HepG2 (cell line): Measurements from ENCODE around the gene RGS6. TPM values are rescaled to one million over a fixed set of nuclear protein-coding genes. Genes with fewer than 3 reads are reported as not detected.

Source experiments
- ATAC-seq: fragments of 200-7000 bp; cut with Tn5 transposase; 3 replicates; pipeline ENCODE4 v1.9.1; 2020; ENCODE audit warnings: mild to moderate bottlenecking, moderate library complexity
- BruUV-seq: library from RNA; stranded (reverse); fragments of 400-500 nt; replicated peaks from 2 replicates; lab custom pipeline; 2021; lab: Mats Ljungman, UMichigan
- CTCF ChIA-PET: fragments of 300-600 bp; formaldehyde crosslinking; extraction: SDS; loops from one replicate; lab custom pipeline; 2021; ENCODE audit warnings: low total read pairs, inconsistent platforms, low intra/inter-chr PET ratio; lab: Yijun Ruan, JAX
- POLR2A ChIA-PET: fragments of 350-600 bp; sonication (Branson Sonifier 250); formaldehyde crosslinking; loops from one replicate; lab custom pipeline; 2020; ENCODE audit warnings: antibody characterized with exemption, inconsistent platforms; lab: Yijun Ruan, JAX
- DNase-seq: peaks from one replicate; pipeline ENCODE4 v3.0.0-alpha.2; 2015; ENCODE audit warnings: low spot score
- FAIRE-seq: peaks from 3 replicates; lab custom pipeline; 2011; peaks lifted over from hg19 to GRCh38; lab: Jason Lieb, UNC
- H2AFZ ChIP-seq: one replicate; pipeline ENCODE4 v1.6.1; 2011; ENCODE audit warnings: low read length, inconsistent platforms
- H3K27ac ChIP-seq: fragments of 300-600 bp; 3 replicates; pipeline ENCODE4 v1.8.0; 2011; ENCODE audit warnings: mixed run types, mild to moderate bottlenecking, mixed read lengths, low read length, inconsistent platforms; ENCODE audit not compliant: insufficient read depth; ENCODE audit errors: extremely low read length
- H3K27me3 ChIP-seq, 2 experiments: fragments of 200-600 bp in 1 of 2; 2 replicates in 1 of 2; 3 replicates in 1 of 2; pipeline versions ENCODE4 v1.6.0 to v1.8.0; 2011; ENCODE audit warnings: low read length in 2 of 2, mild to moderate bottlenecking in 2 of 2, moderate library complexity in 2 of 2, inconsistent platforms in 1 of 2; ENCODE audit not compliant: insufficient read depth in 2 of 2, control insufficient read depth in 1 of 2
- H3K36me3 ChIP-seq, 2 experiments: fragments of 200-600 bp in 1 of 2; replicated peaks in 1 of 2; 2 replicates in 1 of 2; 3 replicates in 1 of 2; pipeline versions ENCODE4 v1.5.1 to v1.8.0; 2011; ENCODE audit warnings: low read length in 2 of 2, inconsistent platforms in 1 of 2; ENCODE audit not compliant: insufficient read depth in 2 of 2, control insufficient read depth in 1 of 2
- H3K4me1 ChIP-seq: 2 replicates; pipeline ENCODE4 v1.5.1; 2012; ENCODE audit warnings: low read length, inconsistent platforms; ENCODE audit not compliant: insufficient read depth
- H3K4me2 ChIP-seq: 2 replicates; pipeline ENCODE4 v1.6.0; 2011; ENCODE audit warnings: low read depth, low read length, inconsistent platforms
- H3K4me3 ChIP-seq, 3 experiments: fragments of 200-600 bp in 1 of 3; sonication (generic), shearing (Covaris generic) in 1 of 3; replicated peaks in 1 of 3; 2 replicates each; pipeline ENCODE4 v1.5.1; 2011 to 2016; ENCODE audit warnings: low read length in 3 of 3, inconsistent platforms in 2 of 3, low read depth in 2 of 3, mild to moderate bottlenecking in 2 of 3, control low read depth in 1 of 3, mixed read lengths in 1 of 3; ENCODE audit not compliant: insufficient read depth in 1 of 3
- H3K79me2 ChIP-seq: one replicate; pipeline ENCODE4 v1.6.1; 2011; ENCODE audit warnings: low read length, inconsistent platforms; ENCODE audit not compliant: insufficient read depth
- H3K9ac ChIP-seq: 2 replicates; pipeline ENCODE4 v1.6.0; 2011; ENCODE audit warnings: mild to moderate bottlenecking, low read depth, low read length, inconsistent platforms; ENCODE audit not compliant: insufficient read depth
- H3K9me3 ChIP-seq: 2 replicates; pipeline ENCODE4 v1.5.1; 2012; ENCODE audit warnings: mild to moderate bottlenecking, low read length
- H4K20me1 ChIP-seq: 2 replicates; pipeline ENCODE4 v1.6.0; 2011; ENCODE audit warnings: inconsistent platforms, mild to moderate bottlenecking, low read length, moderate library complexity; ENCODE audit not compliant: insufficient read depth
- HNRNPLL ChIP-seq: fragments of 200-400 bp; formaldehyde crosslinking; IDR thresholded peaks from 2 replicates; pipeline ENCODE4 v1.6.1; 2017; ENCODE audit warnings: mild to moderate bottlenecking, low read depth, low read length; ENCODE audit not compliant: poor library complexity, severe bottlenecking
- KLF6 ChIP-seq: IDR thresholded peaks from 2 replicates; pipeline ENCODE4 v1.8.0; 2016; ENCODE audit warnings: missing biosample characterization, missing genetic modification reagents
- NBN ChIP-seq: fragments of 450-650 bp; conservative IDR thresholded peaks from 2 replicates; pipeline ENCODE4 v1.6.1; 2017
- SATB2 ChIP-seq: sonication (generic); formaldehyde crosslinking; IDR thresholded peaks from 2 replicates; pipeline ENCODE4 v1.5.0; 2020; ENCODE audit warnings: missing genetic modification reagents
- ZNF746 ChIP-seq: sonication (generic); formaldehyde crosslinking; IDR thresholded peaks from 2 replicates; pipeline ENCODE4 v1.8.0; 2022; ENCODE audit warnings: mild to moderate bottlenecking, missing genetic modification reagents
- ZNF891 ChIP-seq: sonication (generic); formaldehyde crosslinking; IDR thresholded peaks from 2 replicates; pipeline ENCODE4 v1.5.0; 2020; ENCODE audit warnings: mild to moderate bottlenecking, missing genetic modification reagents
- WGBS: methylation state at CpG from one replicate; pipeline ENCODE4 v1.1.6; 2017; ENCODE audit warnings: low lambda C conversion rate; 5-methylcytosine and 5-hydroxymethylcytosine counted together
- in situ Hi-C: cut with HindIII; loops from 2 replicates; pipeline ENCODE4 v1.10.0; 2017; ENCODE audit warnings: low pct_unique_long_range_greater_than_20kb; ENCODE audit not compliant: extremely low pct_ligation_motif_present
- intact Hi-C: fragments of 100-400 bp; cut with micrococcal nuclease; formaldehyde crosslinking; loops from one replicate; pipeline ENCODE4 v1.10.0; 2022; ENCODE audit not compliant: unreplicated experiment
- polyA plus RNA-seq, 8 experiments: library from polyadenylated mRNA; depleted of rRNA in 3 of 8; stranded (reverse) in 7 of 8; unstranded in 1 of 8; fragments of >200 nt; fragmentation: Illumina TruSeq in 4 of 8; extraction: Trizol in 4 of 8; gene quantifications; 2 replicates each; pipeline versions ENCODE4 v1.2.1 to v1.2.3, GENCODE V29; 2011 to 2016; ENCODE audit warnings: low read depth in 4 of 8, missing spikeins in 1 of 8, mixed read lengths in 1 of 8; ENCODE audit not compliant: insufficient read depth in 1 of 8
- total RNA-seq, 5 experiments: library from RNA; depleted of rRNA; stranded (reverse); fragments of >200 nt; fragmentation: Illumina TruSeq; extraction: Trizol; gene quantifications; 2 replicates each; pipeline ENCODE4 v1.2.3, GENCODE V29; 2016; ENCODE audit warnings: low read depth in 1 of 5
- TF ChIP-seq, protein P1 (sequence below): sonication (generic); formaldehyde crosslinking; IDR thresholded peaks from 2 replicates; pipeline ENCODE4 v1.5.0; 2020; ENCODE audit warnings: missing genetic modification reagents, mild to moderate bottlenecking, borderline replicate concordance
- TF ChIP-seq, protein P2 (sequence below): IDR thresholded peaks from 2 replicates; pipeline ENCODE4 v1.6.1; 2016; ENCODE audit warnings: low read depth, borderline replicate concordance
- TF ChIP-seq, protein P3 (sequence below): sonication (generic); formaldehyde crosslinking; IDR thresholded peaks from 2 replicates; pipeline ENCODE4 v1.4.0; 2020; ENCODE audit warnings: missing genetic modification reagents
- TF ChIP-seq, protein P4 (sequence below): sonication (generic); formaldehyde crosslinking; IDR thresholded peaks from 2 replicates; pipeline ENCODE4 v1.5.1; 2020; ENCODE audit warnings: mild to moderate bottlenecking, missing genetic modification reagents, moderate library complexity

RGS6 gene
- total and polyA plus RNA-seq, 2 of the 13 experiments (the other 11 are each of a cell fraction or from before 2014, with no cell fraction given), result not detected

DNA sequence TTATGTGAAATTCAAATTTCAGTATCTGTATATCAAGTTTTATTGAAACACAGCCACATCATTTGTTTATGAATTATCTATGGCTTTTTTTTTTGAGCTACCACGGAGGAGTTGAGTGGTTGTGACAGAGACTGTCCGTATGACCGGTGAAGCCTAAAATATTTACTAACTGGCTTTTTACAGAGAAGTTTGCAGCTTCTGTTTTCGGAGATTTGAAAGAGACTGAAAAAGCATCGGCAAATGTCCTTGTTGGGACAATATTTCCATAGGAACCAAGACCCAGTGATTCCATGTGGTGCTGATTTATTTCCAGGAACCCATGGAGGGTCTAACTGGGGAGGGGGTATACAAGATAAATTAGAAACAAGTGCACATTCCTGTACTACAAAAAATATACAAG lies 56.2 kb downstream of the RGS6 start:
- H3K79me2 ChIP-seq, result no peaks in the 10 kb centered on the region
- TF ChIP-seq KLF6, result no peak
- TF ChIP-seq NBN, result no peak
- TF ChIP-seq HNRNPLL, result no peak
- TF ChIP-seq, protein P1, sequence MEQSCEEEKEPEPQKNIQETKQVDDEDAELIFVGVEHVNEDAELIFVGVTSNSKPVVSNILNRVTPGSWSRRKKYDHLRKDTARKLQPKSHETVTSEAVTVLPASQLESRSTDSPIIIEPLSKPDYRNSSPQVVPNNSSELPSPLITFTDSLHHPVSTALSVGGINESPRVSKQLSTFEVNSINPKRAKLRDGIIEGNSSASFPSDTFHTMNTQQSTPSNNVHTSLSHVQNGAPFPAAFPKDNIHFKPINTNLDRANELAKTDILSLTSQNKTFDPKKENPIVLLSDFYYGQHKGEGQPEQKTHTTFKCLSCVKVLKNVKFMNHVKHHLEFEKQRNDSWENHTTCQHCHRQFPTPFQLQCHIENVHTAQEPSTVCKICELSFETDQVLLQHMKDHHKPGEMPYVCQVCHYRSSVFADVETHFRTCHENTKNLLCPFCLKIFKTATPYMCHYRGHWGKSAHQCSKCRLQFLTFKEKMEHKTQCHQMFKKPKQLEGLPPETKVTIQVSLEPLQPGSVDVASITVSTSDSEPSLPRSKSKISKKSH (CRISPR knock-in tag), result no peak
- TF ChIP-seq ZNF746 (CRISPR knock-in tag), result no peak
- TF ChIP-seq, protein P2, sequence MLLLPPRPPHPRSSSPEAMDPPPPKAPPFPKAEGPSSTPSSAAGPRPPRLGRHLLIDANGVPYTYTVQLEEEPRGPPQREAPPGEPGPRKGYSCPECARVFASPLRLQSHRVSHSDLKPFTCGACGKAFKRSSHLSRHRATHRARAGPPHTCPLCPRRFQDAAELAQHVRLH (CRISPR knock-in tag), result no peak
- TF ChIP-seq, protein P3, sequence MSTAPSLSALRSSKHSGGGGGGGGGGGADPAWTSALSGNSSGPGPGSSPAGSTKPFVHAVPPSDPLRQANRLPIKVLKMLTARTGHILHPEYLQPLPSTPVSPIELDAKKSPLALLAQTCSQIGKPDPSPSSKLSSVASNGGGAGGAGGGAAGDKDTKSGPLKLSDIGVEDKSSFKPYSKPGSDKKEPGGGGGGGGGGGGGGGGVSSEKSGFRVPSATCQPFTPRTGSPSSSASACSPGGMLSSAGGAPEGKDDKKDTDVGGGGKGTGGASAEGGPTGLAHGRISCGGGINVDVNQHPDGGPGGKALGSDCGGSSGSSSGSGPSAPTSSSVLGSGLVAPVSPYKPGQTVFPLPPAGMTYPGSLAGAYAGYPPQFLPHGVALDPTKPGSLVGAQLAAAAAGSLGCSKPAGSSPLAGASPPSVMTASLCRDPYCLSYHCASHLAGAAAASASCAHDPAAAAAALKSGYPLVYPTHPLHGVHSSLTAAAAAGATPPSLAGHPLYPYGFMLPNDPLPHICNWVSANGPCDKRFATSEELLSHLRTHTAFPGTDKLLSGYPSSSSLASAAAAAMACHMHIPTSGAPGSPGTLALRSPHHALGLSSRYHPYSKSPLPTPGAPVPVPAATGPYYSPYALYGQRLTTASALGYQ (CRISPR knock-in tag), result no peak
- TF ChIP-seq SATB2, result no peak
- TF ChIP-seq, protein P4, sequence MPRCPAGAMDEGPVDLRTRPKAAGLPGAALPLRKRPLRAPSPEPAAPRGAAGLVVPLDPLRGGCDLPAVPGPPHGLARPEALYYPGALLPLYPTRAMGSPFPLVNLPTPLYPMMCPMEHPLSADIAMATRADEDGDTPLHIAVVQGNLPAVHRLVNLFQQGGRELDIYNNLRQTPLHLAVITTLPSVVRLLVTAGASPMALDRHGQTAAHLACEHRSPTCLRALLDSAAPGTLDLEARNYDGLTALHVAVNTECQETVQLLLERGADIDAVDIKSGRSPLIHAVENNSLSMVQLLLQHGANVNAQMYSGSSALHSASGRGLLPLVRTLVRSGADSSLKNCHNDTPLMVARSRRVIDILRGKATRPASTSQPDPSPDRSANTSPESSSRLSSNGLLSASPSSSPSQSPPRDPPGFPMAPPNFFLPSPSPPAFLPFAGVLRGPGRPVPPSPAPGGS (CRISPR knock-in tag), result no peak
- no peak for TF ChIP-seq ZNF891 (CRISPR knock-in tag)
- ATAC-seq (no peak), FAIRE-seq (no peak), DNase-seq (no peak)
- WGBS, result 39% methylated on average over 5 of the region's 5 CpGs
- in situ Hi-C loops, result no loop called here
- H4K20me1 ChIP-seq, result no peaks in the 10 kb centered on the region
- no peak overlapping the region for H3K9ac ChIP-seq
- ChIA-PET CTCF (no interaction called here), POLR2A (no interaction called here)
- H3K4me1 ChIP-seq, result no peaks in the 10 kb centered on the region
- H3K27me3 ChIP-seq, result peaks cover 0 to 3% of the 10 kb centered on the region in 2 experiments; a peak in 1 of 5 replicates
- no peak overlapping the region for H3K27ac ChIP-seq
- H3K9me3 ChIP-seq, result no peaks in the 10 kb centered on the region
- H3K36me3 ChIP-seq, result no peaks in the 10 kb centered on the region
- BruUV-seq, result no TSS peak
- H2AFZ ChIP-seq, result no peak overlapping the region
- no peak overlapping the region for H3K4me3 ChIP-seq
- intact Hi-C loops, result no loop called here
- H3K4me2 ChIP-seq, result no peak overlapping the region
